ENCODE measurements around the gene TIGD4. TPM values are rescaled to one million over a fixed set of nuclear protein-coding genes. Genes with fewer than 3 reads are reported as not detected.
"Not testable (repeated sequence)": the region's sequence is repeated elsewhere in the genome, so short reads cannot be mapped to it uniquely, and the experiment has no call there.

TIGD4 gene
- total RNA-seq, 2 donors from 2014 or later: 0.49 TPM; not detected in 1

GRCh38 chr4:152773339-152773738, 6.2 kb downstream of the TIGD4 start:
- H3K27ac ChIP-seq: no peak overlapping the region
- no peak for TF ChIP-seq CTCF (IDR thresholded peaks at IDR 0.05)
- peaks cover 0 to 3% of the 10 kb centered on the region in 2 donors for H3K4me1 ChIP-seq (ENCODE audit: control insufficient read depth in 1 of 2, low read depth in 2 of 2)
- no peak overlapping the region for H3K4me3 ChIP-seq
- H3K9me3 ChIP-seq: no peaks in the 10 kb centered on the region
- ATAC-seq (ENCODE audit: insufficient number of reproducible peaks, low FRiP score, low read depth) (no peak), DNase-seq (ENCODE audit: low spot score) (no peak)
- no peaks in the 10 kb centered on the region for H3K27me3 ChIP-seq (replicated peaks; ENCODE audit: insufficient read depth)
- no peaks in the 10 kb centered on the region for H3K36me3 ChIP-seq

- H3K9me3 ChIP-seq: no peaks in the 10 kb centered on the region
- H3K4me1 ChIP-seq (ENCODE audit: control insufficient read depth in 1 of 2, low read depth in 2 of 2): no peaks in the 10 kb centered on the region
- no peak for ATAC-seq (ENCODE audit: insufficient number of reproducible peaks, low FRiP score, low read depth)
- no peaks in the 10 kb centered on the region for H3K36me3 ChIP-seq
- no peak for DNase-seq (ENCODE audit: low spot score)
- H3K27ac ChIP-seq: no peak overlapping the region
- no peak overlapping the region for H3K4me3 ChIP-seq
- no peak for TF ChIP-seq CTCF (IDR thresholded peaks at IDR 0.05)
- H3K27me3 ChIP-seq (replicated peaks; ENCODE audit: insufficient read depth): no peaks in the 10 kb centered on the region
Observed at GRCh38 chr4:152771741-152772533, 7.6 kb downstream of the TIGD4 start.

- ATAC-seq (ENCODE audit: insufficient number of reproducible peaks, low FRiP score, low read depth); H3K9me3 ChIP-seq; H3K4me3 ChIP-seq: not testable (repeated sequence)
Observed at GRCh38 chr4:152765069-152765737, 14.3 kb downstream of the TIGD4 start.

GRCh38 chr4:152763796-152764195, 15.7 kb downstream of the TIGD4 start:
- TF ChIP-seq CTCF (IDR thresholded peaks at IDR 0.05): no peak

More at GRCh38 chr4:152765069-152765737, 14.3 kb downstream of the TIGD4 start:
- not testable (repeated sequence) for DNase-seq (ENCODE audit: low spot score); H3K4me1 ChIP-seq (ENCODE audit: control insufficient read depth in 1 of 2, low read depth in 2 of 2); H3K27ac ChIP-seq; H3K27me3 ChIP-seq (replicated peaks; ENCODE audit: insufficient read depth); H3K36me3 ChIP-seq

GRCh38 chr4:152748619-152749018, 30.9 kb downstream of the TIGD4 start:
- H3K4me1 ChIP-seq (ENCODE audit: control insufficient read depth in 1 of 2, low read depth in 2 of 2): no peaks in the 10 kb centered on the region
- H3K4me3 ChIP-seq: no peak overlapping the region
- no peaks in the 10 kb centered on the region for H3K36me3 ChIP-seq
- no peak for TF ChIP-seq CTCF (IDR thresholded peaks at IDR 0.05)
- no peaks in the 10 kb centered on the region for H3K9me3 ChIP-seq
- no peak overlapping the region for H3K27ac ChIP-seq
- no peak for ATAC-seq (ENCODE audit: insufficient number of reproducible peaks, low FRiP score, low read depth)
- H3K27me3 ChIP-seq (replicated peaks; ENCODE audit: insufficient read depth): no peaks in the 10 kb centered on the region
- no peak for DNase-seq (ENCODE audit: low spot score)

More at GRCh38 chr4:152763796-152764195, 15.7 kb downstream of the TIGD4 start:
- Histone ChIP-seq H3K4me1 (ENCODE audit: control insufficient read depth in 1 of 2, low read depth in 2 of 2) (no peaks in the 10 kb centered on the region), H3K27me3 (replicated peaks; ENCODE audit: insufficient read depth) (no peaks in the 10 kb centered on the region), H3K36me3 (no peaks in the 10 kb centered on the region), H3K4me3 (no peak overlapping the region), H3K9me3 (no peaks in the 10 kb centered on the region), H3K27ac (no peak overlapping the region)
- DNase-seq (ENCODE audit: low spot score): no peak
- no peak for ATAC-seq (ENCODE audit: insufficient number of reproducible peaks, low FRiP score, low read depth)

Measured in thoracic aorta (tissue), 2 donors.